ENCODE data around the gene RPAP3.

GRCh38 chr12:47621960-47622359, 83.9 kb downstream of the RPAP3 start:
- TF ChIP-seq POLR2A (IDR thresholded peaks at IDR 0.05; ENCODE audit: low read depth, low read length) (no peak), CTCF (conservative IDR thresholded peaks at IDR 0.05; ENCODE audit: low read depth, low read length) (no peak), SMC3 (IDR thresholded peaks at IDR 0.05; ENCODE audit: low read depth, low read length) (no peak)
